GM12878 (cell line): ENCODE results near the gene CNTN2. TPM values are rescaled to one million over a fixed set of nuclear protein-coding genes. Genes with fewer than 3 reads are reported as not detected.

Experiments used
- ATAC-seq: fragments of 200-7000 bp; cut with Tn5 transposase; 3 replicates; pipeline ENCODE4 v1.9.1; 2020; ENCODE audit warnings: mild to moderate bottlenecking, moderate library complexity
- BruUV-seq: library from RNA; stranded (reverse); fragments of 400-500 nt; replicated peaks from 2 replicates; lab custom pipeline; 2021; lab: Mats Ljungman, UMichigan
- CTCF ChIA-PET: fragments of 300-600 bp; sonication (Branson Sonifier 250); formaldehyde crosslinking; extraction: SDS; loops from one replicate; lab custom pipeline; 2021; ENCODE audit warnings: inconsistent platforms; lab: Yijun Ruan, JAX
- POLR2A ChIA-PET: fragments of 350-600 bp; formaldehyde crosslinking; extraction: SDS; loops from one replicate; lab custom pipeline; 2021; ENCODE audit warnings: inconsistent platforms; lab: Charles Lee
- RAD21 ChIA-PET: fragments of 300-600 bp; sonication (Branson Sonifier 250); formaldehyde crosslinking; loops from one replicate; lab custom pipeline; 2023; ENCODE audit warnings: antibody characterized with exemption; ENCODE audit not compliant: unreplicated experiment; lab: Charles Lee
- SMC1A ChIA-PET: fragments of 300-600 bp; sonication (Branson Sonifier 250); formaldehyde crosslinking; loops from one replicate; lab custom pipeline; 2023; ENCODE audit not compliant: unreplicated experiment, uncharacterized antibody; lab: Charles Lee
- DNase-seq: peaks from one replicate; pipeline ENCODE4 v3.0.0-alpha.2; 2011; ENCODE audit warnings: low read depth, low spot score
- FAIRE-seq: peaks from 3 replicates; lab custom pipeline; 2011; peaks lifted over from hg19 to GRCh38; lab: Jason Lieb, UNC
- H2AFZ ChIP-seq: 2 replicates; pipeline ENCODE4 v1.6.0; 2011; ENCODE audit warnings: low read depth, low read length, control low read depth; ENCODE audit not compliant: control insufficient read depth
- H3K27ac ChIP-seq: 2 replicates; pipeline ENCODE4 v1.5.1; 2011; ENCODE audit warnings: control low read depth; ENCODE audit not compliant: control insufficient read depth, insufficient read depth
- H3K27me3 ChIP-seq, 2 experiments: replicated peaks in 1 of 2; 2 replicates each; pipeline versions ENCODE4 v1.6.0 to v1.6.1; 2011; ENCODE audit warnings: low read length in 1 of 2; ENCODE audit not compliant: control insufficient read depth in 2 of 2, insufficient read depth in 2 of 2
- H3K36me3 ChIP-seq, 2 experiments: 2 replicates each; pipeline ENCODE4 v1.5.1; 2011; ENCODE audit warnings: low read length in 1 of 2; ENCODE audit not compliant: control insufficient read depth in 2 of 2, insufficient read depth in 2 of 2
- H3K4me1 ChIP-seq: 2 replicates; pipeline ENCODE4 v1.6.1; 2011; ENCODE audit warnings: mild to moderate bottlenecking, low read length, moderate library complexity, mixed read lengths; ENCODE audit not compliant: control insufficient read depth, insufficient read depth
- H3K4me2 ChIP-seq: 2 replicates; pipeline ENCODE4 v1.6.0; 2011; ENCODE audit warnings: control low read depth; ENCODE audit not compliant: control insufficient read depth, insufficient read depth
- H3K4me3 ChIP-seq: fragments of 200-600 bp; sonication (generic); 2 replicates; pipeline ENCODE4 v1.5.1; 2016
- H3K79me2 ChIP-seq: 2 replicates; pipeline ENCODE4 v1.6.0; 2011; ENCODE audit warnings: low read length; ENCODE audit not compliant: control insufficient read depth, insufficient read depth
- H3K9ac ChIP-seq: 2 replicates; pipeline ENCODE4 v1.8.0; 2011; ENCODE audit warnings: low read length, control low read depth, mixed read lengths; ENCODE audit not compliant: control insufficient read depth, insufficient read depth
- H3K9me3 ChIP-seq: replicated peaks from 3 replicates; pipeline ENCODE4 v1.5.1; 2011; ENCODE audit warnings: mild to moderate bottlenecking, low read length; ENCODE audit not compliant: control insufficient read depth, insufficient read depth
- H4K20me1 ChIP-seq: 2 replicates; pipeline ENCODE4 v1.6.0; 2011; ENCODE audit not compliant: control insufficient read depth, insufficient read depth
- CEBPZ ChIP-seq: fragments of 150-350 bp; IDR thresholded peaks from 2 replicates; pipeline ENCODE4 v1.6.1; 2016; ENCODE audit warnings: low read depth, low read length
- GATAD2B ChIP-seq: fragments of 450-650 bp; conservative IDR thresholded peaks from 2 replicates; pipeline ENCODE4 v1.6.1; 2017; ENCODE audit warnings: low read depth, mild to moderate bottlenecking, moderate library complexity
- MEF2B ChIP-seq: fragments of 450-650 bp; IDR thresholded peaks from 2 replicates; pipeline ENCODE4 v1.6.1; 2018; ENCODE audit warnings: mild to moderate bottlenecking, moderate library complexity; ENCODE audit not compliant: partially characterized antibody, poor library complexity, severe bottlenecking
- MYB ChIP-seq: fragments of 150-350 bp; IDR thresholded peaks from 2 replicates; pipeline ENCODE4 v1.6.1; 2014; ENCODE audit warnings: mild to moderate bottlenecking, low read depth, low read length, borderline replicate concordance
- NRF1 ChIP-seq: conservative IDR thresholded peaks from 2 replicates; pipeline ENCODE4 v1.6.1; 2011; ENCODE audit warnings: mild to moderate bottlenecking, low read depth, low read length, improper control_type of control experiment
- RB1 ChIP-seq: fragments of 450-650 bp; formaldehyde crosslinking; IDR thresholded peaks from 2 replicates; pipeline ENCODE4 v1.6.1; 2017; ENCODE audit warnings: mild to moderate bottlenecking, borderline replicate concordance
- SREBF1 ChIP-seq: IDR thresholded peaks from 2 replicates; pipeline ENCODE4 v1.6.1; 2012; ENCODE audit warnings: mild to moderate bottlenecking, low read length
- ZNF207 ChIP-seq: fragments of 450-650 bp; IDR thresholded peaks from 2 replicates; pipeline ENCODE4 v1.6.1; 2014; ENCODE audit warnings: antibody characterized with exemption, mild to moderate bottlenecking, borderline replicate concordance
- WGBS: methylation state at CpG from one replicate; pipeline ENCODE4 v1.1.6; 2016; ENCODE audit warnings: low lambda C conversion rate; ENCODE audit not compliant: insufficient replicate concordance, insufficient coverage; ENCODE audit errors: missing lambda C conversion rate; 5-methylcytosine and 5-hydroxymethylcytosine counted together
- in situ Hi-C: fragments of 300-500 bp; cut with MboI; formaldehyde crosslinking; loops from 9 replicates; pipeline ENCODE4 v1.14.3; 2018; ENCODE audit warnings: mixed read lengths
- intact Hi-C: fragments of 100-400 bp; cut with micrococcal nuclease; formaldehyde crosslinking; loops from one replicate; pipeline ENCODE4 v1.14.2; 2022; ENCODE audit not compliant: unreplicated experiment
- polyA plus RNA-seq, 11 experiments: library from polyadenylated mRNA; depleted of rRNA in 4 of 11; unstranded in 6 of 11; stranded (reverse) in 5 of 11; fragments of >200 nt; fragmentation: Nextera tagmentation in 4 of 11; fragmentation: Illumina TruSeq in 1 of 11; extraction: Ambion mirVana in 4 of 11; extraction: Trizol in 1 of 11; gene quantifications; 1 replicate in 1 of 11; 2 replicates in 10 of 11; pipeline versions ENCODE4 v1.2.1 to v1.2.3, GENCODE V29; 2011 to 2016; ENCODE audit warnings: inconsistent platforms in 2 of 11, missing spikeins in 2 of 11, low read depth in 1 of 11
- total RNA-seq, 4 experiments: library from RNA; depleted of rRNA in 3 of 4; stranded (reverse); fragments of >200 nt in 3 of 4; fragmentation: Illumina TruSeq in 1 of 4; extraction: Trizol in 1 of 4; gene quantifications; 2 replicates each; pipeline versions ENCODE4 v1.2.1 to v1.2.3, GENCODE V29; 2013 to 2021
- TF ChIP-seq, protein P1 (sequence below): fragments of 450-650 bp; formaldehyde crosslinking; IDR thresholded peaks from 2 replicates; pipeline ENCODE4 v1.5.0; 2022; ENCODE audit warnings: mild to moderate bottlenecking, missing genetic modification characterization

CNTN2 gene
- total and polyA plus RNA-seq, 10 of the 15 experiments (the other 5 are each of a cell fraction or from before 2014, with no cell fraction given): 0.03 TPM; not detected in 9

DNA sequence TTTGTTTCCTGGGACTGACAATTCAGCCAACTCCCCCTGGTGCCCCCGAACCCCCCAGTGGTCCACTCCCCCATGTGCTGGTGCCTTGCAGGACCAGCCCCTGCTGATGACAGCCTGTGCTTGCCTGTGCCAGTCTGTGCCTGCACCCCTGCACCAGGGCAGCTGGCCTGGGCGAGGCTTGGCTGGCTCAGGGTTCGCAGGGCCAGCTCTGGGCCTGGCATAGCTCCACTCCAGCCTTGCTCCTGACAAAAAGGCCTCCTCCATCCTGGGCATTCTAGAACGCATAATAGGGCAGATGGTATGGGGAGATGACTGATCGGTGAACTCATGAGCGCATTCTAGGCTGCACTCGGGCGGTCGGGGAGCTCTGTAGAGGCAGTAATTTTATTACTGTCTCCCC, 5.4 kb downstream of the CNTN2 start:
- H3K36me3 ChIP-seq: no peaks in the 10 kb centered on the region
- ChIA-PET RAD21 (no interaction called here), SMC1A (no interaction called here), POLR2A (interaction anchor here (0.5 kb wide), 1 partner anchor 545 kb away, joined by 6 read pairs; no protein-coding TSS in a partner anchor), CTCF (interaction anchor here (5.5 kb wide), 1 partner anchor 13 kb away, joined by 35 read pairs; no protein-coding TSS in a partner anchor)
- H3K79me2 ChIP-seq: no peaks in the 10 kb centered on the region
- WGBS: 47% methylated on average over 9 of the region's 9 CpGs
- ATAC-seq (no peak), DNase-seq (no peak), FAIRE-seq (no peak)
- H3K9ac ChIP-seq: no peak overlapping the region
- no peaks in the 10 kb centered on the region for H3K4me1 ChIP-seq
- no peak overlapping the region for H3K4me2 ChIP-seq
- H3K9me3 ChIP-seq: no peaks in the 10 kb centered on the region
- H3K27me3 ChIP-seq: peaks cover 0 to 10% of the 10 kb centered on the region in 2 experiments; a peak in 3 of 4 replicates
- intact Hi-C loops (no loop called here), in situ Hi-C loops (no loop called here)
- no peak for TF ChIP-seq GATAD2B
- no peak for TF ChIP-seq MEF2B
- no TSS peak for BruUV-seq
- H2AFZ ChIP-seq: no peak overlapping the region
- no peaks in the 10 kb centered on the region for H4K20me1 ChIP-seq
- H3K27ac ChIP-seq: no peak overlapping the region
- H3K4me3 ChIP-seq: no peak overlapping the region

GRCh38 chr1:205049479-205049878, 6.5 kb downstream of the CNTN2 start:
- Histone ChIP-seq H3K9me3 (no peaks in the 10 kb centered on the region), H2AFZ (no peak overlapping the region), H3K79me2 (no peaks in the 10 kb centered on the region), H4K20me1 (no peaks in the 10 kb centered on the region), H3K36me3 (no peaks in the 10 kb centered on the region), H3K9ac (no peak overlapping the region), H3K4me2 (no peak overlapping the region), H3K27ac (no peak overlapping the region), H3K4me3 (no peak overlapping the region), H3K4me1 (no peaks in the 10 kb centered on the region), H3K27me3 (peaks cover 0 to 4% of the 10 kb centered on the region in 2 experiments; a peak in 3 of 4 replicates)
- ChIA-PET POLR2A (no interaction called here), RAD21 (no interaction called here), SMC1A (no interaction called here), CTCF (interaction anchor here (5.5 kb wide), 1 partner anchor 12 kb away, joined by 35 read pairs; no protein-coding TSS in a partner anchor)
- ATAC-seq: no peak
- BruUV-seq: no TSS peak
- intact Hi-C loops: no loop called here
- TF ChIP-seq MYB: no peak
- no peak for TF ChIP-seq NRF1
- no peak for TF ChIP-seq CEBPZ
- no peak for TF ChIP-seq SREBF1
- TF ChIP-seq ZNF207: no peak
- TF ChIP-seq, protein P1, sequence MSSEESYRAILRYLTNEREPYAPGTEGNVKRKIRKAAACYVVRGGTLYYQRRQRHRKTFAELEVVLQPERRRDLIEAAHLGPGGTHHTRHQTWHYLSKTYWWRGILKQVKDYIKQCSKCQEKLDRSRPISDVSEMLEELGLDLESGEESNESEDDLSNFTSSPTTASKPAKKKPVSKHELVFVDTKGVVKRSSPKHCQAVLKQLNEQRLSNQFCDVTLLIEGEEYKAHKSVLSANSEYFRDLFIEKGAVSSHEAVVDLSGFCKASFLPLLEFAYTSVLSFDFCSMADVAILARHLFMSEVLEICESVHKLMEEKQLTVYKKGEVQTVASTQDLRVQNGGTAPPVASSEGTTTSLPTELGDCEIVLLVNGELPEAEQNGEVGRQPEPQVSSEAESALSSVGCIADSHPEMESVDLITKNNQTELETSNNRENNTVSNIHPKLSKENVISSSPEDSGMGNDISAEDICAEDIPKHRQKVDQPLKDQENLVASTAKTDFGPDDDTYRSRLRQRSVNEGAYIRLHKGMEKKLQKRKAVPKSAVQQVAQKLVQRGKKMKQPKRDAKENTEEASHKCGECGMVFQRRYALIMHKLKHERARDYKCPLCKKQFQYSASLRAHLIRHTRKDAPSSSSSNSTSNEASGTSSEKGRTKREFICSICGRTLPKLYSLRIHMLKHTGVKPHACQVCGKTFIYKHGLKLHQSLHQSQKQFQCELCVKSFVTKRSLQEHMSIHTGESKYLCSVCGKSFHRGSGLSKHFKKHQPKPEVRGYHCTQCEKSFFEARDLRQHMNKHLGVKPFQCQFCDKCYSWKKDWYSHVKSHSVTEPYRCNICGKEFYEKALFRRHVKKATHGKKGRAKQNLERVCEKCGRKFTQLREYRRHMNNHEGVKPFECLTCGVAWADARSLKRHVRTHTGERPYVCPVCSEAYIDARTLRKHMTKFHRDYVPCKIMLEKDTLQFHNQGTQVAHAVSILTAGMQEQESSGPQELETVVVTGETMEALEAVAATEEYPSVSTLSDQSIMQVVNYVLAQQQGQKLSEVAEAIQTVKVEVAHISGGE (CRISPR knock-in tag): no peak
- no peak for TF ChIP-seq RB1
- in situ Hi-C loops: no loop called here
- FAIRE-seq: no peak
- DNase-seq: no peak
- 30% methylated on average over 6 of the region's 6 CpGs for WGBS
